SJSA1 (cell line): Measurements from ENCODE around the gene TEF. TPM values are rescaled to one million over a fixed set of nuclear protein-coding genes. Genes with fewer than 3 reads are reported as not detected.
"Not testable (repeated sequence)": the region's sequence is repeated elsewhere in the genome, so short reads cannot be mapped to it uniquely, and the experiment has no call there.

ENCODE experiments used
- DNase-seq, 2 experiments: peaks; one replicate each; pipeline ENCODE4 v3.0.0-alpha.2; 2015 to 2020; ENCODE audit warnings: low spot score in 2 of 2, low read depth in 1 of 2
- H3K27ac ChIP-seq: fragments of 250-450 bp; sonication (Bioruptor Pico); 2 replicates; pipeline ENCODE4 v1.5.1; 2020; ENCODE audit warnings: mild to moderate bottlenecking, moderate library complexity
- H3K27me3 ChIP-seq: fragments of 250-450 bp; sonication (Bioruptor Pico); replicated peaks from 2 replicates; pipeline ENCODE4 v1.5.1; 2020; ENCODE audit warnings: mild to moderate bottlenecking, moderate library complexity
- H3K36me3 ChIP-seq: fragments of 250-450 bp; sonication (Bioruptor Pico); 2 replicates; pipeline ENCODE4 v1.5.1; 2020; ENCODE audit warnings: mild to moderate bottlenecking
- H3K4me1 ChIP-seq: fragments of 250-450 bp; sonication (Bioruptor Pico); replicated peaks from 2 replicates; pipeline ENCODE4 v1.6.1; 2021; ENCODE audit warnings: mild to moderate bottlenecking
- H3K4me3 ChIP-seq: fragments of 250-450 bp; sonication (Bioruptor Pico); 2 replicates; pipeline ENCODE4 v1.5.1; 2020; ENCODE audit warnings: mild to moderate bottlenecking
- H3K9me3 ChIP-seq: fragments of 250-450 bp; sonication (Bioruptor Pico); replicated peaks from 2 replicates; pipeline ENCODE4 v1.5.1; 2020; ENCODE audit warnings: mild to moderate bottlenecking
- total RNA-seq: library from RNA; depleted of rRNA; stranded (reverse); fragments of >200 nt; shearing (Covaris generic); gene quantifications from 2 replicates; pipeline ENCODE4 v1.2.3, GENCODE V29; 2014

TEF gene
- total RNA-seq, 1 experiment from 2014 or later: 9.4 TPM

- Histone ChIP-seq H3K4me1 (peaks cover 14% of the 10 kb centered on the region), H3K9me3 (no peaks in the 10 kb centered on the region), H3K4me3 (no peak overlapping the region), H3K27ac (no peak overlapping the region), H3K36me3 (no peaks in the 10 kb centered on the region), H3K27me3 (no peaks in the 10 kb centered on the region)
- DNase-seq: no peak
Measured at GRCh38 chr22:41406410-41406809, 24.7 kb downstream of the TEF start.

DNA sequence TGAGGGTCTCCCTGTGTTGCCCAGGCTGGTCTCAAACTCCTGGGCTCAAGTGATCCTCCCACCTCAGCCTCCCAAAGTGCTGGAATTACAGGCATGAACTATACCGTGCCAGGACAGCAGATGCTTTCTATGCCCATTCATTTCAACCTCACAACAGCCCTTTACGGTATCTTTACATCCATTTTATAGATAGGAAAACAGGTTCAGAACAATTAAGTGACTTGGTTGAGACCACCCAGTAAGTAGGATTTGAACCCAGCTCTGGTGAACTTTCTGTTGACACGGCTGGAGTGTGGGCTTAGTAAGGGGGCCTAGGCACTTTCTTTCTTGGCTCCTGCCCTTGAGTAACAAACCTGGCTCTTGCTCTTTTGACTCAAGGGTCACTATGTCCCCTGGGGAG, 25.7 kb downstream of the TEF start:
- no peak overlapping the region for H3K27ac ChIP-seq
- peaks cover 10% of the 10 kb centered on the region for H3K4me1 ChIP-seq
- H3K27me3 ChIP-seq: no peaks in the 10 kb centered on the region
- H3K9me3 ChIP-seq: no peaks in the 10 kb centered on the region
- H3K36me3 ChIP-seq: 0 out of 2 replicates have a peak, but pooled peaks cover under 1% of the 10 kb centered on the region
- H3K4me3 ChIP-seq: no peak overlapping the region
- no peak for DNase-seq

DNA sequence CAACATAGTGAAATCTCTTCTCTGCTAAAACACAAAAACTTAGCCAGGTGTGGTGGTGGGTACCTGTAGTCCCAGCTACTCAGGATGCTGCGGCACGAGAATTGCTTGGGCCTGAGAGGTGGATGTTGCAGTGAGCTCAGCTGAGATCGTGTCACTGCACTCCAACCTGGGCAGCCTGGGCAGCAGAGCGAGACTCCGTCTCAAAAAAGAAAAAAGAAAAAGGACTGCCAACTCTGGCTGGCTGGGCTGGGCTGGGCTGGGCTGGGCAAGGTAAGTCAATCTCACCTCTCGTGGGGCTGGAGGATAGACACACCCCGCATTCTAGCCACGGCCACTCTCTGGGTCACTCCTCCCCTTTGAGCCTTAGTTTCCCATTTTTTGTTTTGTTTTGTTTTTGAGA, 26.9 kb downstream of the TEF start:
- H3K27ac ChIP-seq: no peak overlapping the region
- H3K4me3 ChIP-seq: no peak overlapping the region
- no peak for DNase-seq

DNA sequence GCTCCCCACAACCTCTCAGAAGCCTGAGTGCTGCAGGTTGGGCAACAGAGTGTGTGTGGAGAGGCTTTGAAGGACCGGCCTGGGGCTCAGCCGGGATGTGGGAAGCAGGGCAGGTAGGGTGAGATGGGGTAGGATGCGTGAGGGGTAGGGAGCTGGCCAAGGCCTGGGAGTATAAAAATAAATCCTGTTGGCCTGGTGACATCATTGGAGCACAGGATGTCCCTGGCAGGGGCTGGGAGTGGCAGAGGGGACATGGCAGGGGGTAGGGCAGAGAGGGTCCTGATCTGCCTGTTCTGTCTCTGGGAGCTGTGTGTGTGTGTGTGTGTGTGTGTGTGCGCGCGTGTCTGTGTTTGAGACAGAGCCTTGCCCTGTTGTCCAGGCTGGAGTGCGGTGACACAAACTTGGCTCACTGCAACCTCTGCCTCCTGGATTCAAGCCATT, 28.6 kb downstream of the TEF start:
- Histone ChIP-seq H3K27me3 (no peaks in the 10 kb centered on the region), H3K36me3 (peaks cover 16% of the 10 kb centered on the region), H3K4me3 (no peak overlapping the region), H3K4me1 (peaks cover 19% of the 10 kb centered on the region), H3K27ac (no peak overlapping the region), H3K9me3 (no peaks in the 10 kb centered on the region)
- DNase-seq: no peak

More for the DNA sequence above, 26.9 kb downstream of the TEF start:
- Histone ChIP-seq H3K9me3 (no peaks in the 10 kb centered on the region), H3K36me3 (peaks cover 8% of the 10 kb centered on the region; the same call in 1 of the 2 replicates), H3K27me3 (no peaks in the 10 kb centered on the region), H3K4me1 (peaks cover 15% of the 10 kb centered on the region)

DNA sequence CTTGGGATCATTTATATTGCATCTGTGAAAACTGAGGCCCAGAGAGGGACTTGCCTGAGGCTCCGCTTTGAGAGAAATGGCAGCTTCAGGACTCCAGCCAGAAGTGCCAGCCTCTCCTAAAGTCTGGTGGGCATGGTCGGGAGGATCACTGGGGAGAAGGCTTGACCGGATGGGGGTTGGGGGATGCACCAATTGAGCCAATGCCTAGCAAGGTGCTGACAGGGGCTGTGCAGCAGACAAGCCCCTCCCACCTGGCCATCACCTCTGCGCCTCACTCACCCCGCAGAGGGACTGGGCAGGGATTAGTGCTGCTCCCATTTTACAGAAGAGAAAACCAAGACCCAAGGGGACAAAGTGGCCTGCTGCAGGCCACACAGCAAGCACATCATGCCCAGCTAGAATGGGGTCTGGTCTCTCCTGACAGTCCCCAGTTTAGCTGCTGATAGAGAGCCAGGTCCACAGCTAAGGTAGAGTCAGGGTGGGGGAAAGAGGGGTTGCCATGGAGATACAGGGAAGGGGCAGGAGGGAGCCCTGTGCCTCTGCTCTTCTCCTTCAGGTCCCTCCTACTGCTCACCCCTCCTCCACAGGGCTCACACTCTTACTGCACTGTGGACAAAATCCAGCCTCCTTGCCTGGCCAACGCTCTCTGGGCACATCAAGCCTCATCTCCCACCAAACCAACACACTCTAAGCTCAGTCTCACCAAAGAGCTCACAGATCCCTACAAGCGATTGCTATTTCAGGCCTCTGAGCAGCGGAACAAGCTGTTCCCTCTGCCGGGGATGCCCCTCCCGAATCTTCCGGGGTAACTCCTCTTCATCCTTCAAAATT, 29.5 kb downstream of the TEF start:
- H3K4me3 ChIP-seq: no peak overlapping the region
- no peak overlapping the region for H3K27ac ChIP-seq
- no peaks in the 10 kb centered on the region for H3K9me3 ChIP-seq
- H3K27me3 ChIP-seq: no peaks in the 10 kb centered on the region
- H3K36me3 ChIP-seq: peaks cover 20% of the 10 kb centered on the region
- DNase-seq: no peak
- peaks cover 19% of the 10 kb centered on the region for H3K4me1 ChIP-seq

DNA sequence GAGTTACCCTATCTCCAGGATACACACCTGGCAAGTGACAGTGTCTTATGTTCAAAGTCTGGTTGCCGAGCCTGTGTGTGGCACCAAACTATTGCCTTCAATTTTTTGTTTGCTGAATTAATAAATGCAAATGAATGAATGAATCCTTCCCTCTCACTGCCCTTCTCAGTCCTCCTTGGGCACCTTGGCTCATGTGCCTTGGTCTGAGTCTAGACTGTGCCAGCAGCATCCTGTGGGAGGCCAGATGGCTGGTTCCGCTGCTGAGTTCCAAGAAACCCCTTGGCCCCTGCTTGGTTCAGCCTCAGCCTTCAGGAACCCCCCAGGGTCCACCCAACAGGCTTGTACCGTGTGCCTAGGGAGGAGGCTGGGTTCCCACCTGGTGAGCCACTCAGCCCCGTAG, 33.8 kb downstream of the TEF start:
- H3K4me3 ChIP-seq: no peak overlapping the region
- no peak overlapping the region for H3K27ac ChIP-seq
- H3K36me3 ChIP-seq: peaks cover 20% of the 10 kb centered on the region
- no peak for DNase-seq
- H3K4me1 ChIP-seq: peaks cover 19% of the 10 kb centered on the region
- no peaks in the 10 kb centered on the region for H3K9me3 ChIP-seq
- no peaks in the 10 kb centered on the region for H3K27me3 ChIP-seq

DNA sequence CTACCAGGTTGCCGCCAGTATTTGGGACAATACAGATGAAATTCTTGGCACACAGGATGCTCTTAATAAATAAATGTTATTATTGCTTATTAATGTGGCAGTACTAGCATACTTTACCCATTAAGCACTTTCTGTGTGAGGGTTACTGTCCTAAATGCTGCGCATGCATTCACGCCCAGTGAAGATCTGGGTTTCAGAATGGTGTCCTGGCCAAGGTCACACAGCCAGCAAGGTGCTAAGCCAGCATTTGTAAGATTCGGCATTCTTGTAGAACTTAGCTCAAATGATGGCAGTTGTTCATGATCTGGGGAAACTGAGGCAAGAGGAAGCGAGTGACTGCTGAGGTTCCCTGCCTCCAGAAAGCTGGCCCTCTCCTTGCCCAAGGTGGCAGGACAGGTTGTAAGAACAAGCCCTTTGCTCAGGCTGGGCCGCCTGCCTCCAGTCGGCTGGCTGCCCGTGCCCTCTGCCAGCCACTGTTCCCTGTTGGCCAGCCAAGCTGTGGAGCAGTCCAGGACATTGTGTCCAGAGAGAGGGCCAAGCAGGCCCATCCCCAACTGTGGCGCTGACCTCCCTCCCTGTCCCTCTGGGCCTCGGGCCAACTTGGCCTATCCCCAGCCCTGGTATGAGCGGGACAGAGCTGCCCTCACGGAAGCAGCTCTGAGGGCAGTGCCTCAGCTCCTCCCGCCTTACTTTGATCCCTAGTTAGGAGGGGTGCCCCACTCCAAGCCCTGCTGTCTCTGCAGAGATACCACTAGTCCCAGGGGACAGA, 36.1 kb downstream of the TEF start:
- H3K27me3 ChIP-seq: no peaks in the 10 kb centered on the region
- peaks cover 20% of the 10 kb centered on the region for H3K36me3 ChIP-seq
- no peak overlapping the region for H3K27ac ChIP-seq
- no peaks in the 10 kb centered on the region for H3K9me3 ChIP-seq
- no peak for DNase-seq
- no peak overlapping the region for H3K4me3 ChIP-seq
- H3K4me1 ChIP-seq: peaks cover 12% of the 10 kb centered on the region

DNA sequence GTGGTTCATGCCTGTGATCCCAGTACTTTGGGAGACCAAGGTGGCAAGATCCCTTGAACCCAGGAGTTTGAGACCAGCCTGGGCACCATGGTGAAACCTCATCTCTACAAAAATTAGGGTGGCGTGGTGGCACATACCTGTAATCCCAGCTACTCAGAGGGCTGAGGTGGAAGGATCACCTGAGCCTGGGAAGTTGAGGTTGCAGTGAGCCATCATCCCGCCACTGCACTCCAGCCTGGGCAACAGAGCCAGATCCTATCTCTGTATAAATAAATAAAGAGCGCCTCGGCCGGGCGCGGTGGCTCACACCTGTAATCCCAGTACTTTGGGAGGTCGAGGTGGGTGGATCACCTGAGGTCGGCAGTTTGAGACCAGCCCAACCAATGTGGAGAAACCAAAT, 37.0 kb downstream of the TEF start:
- H3K4me3 ChIP-seq: no peak overlapping the region
- H3K27ac ChIP-seq: no peak overlapping the region
- peaks cover 10% of the 10 kb centered on the region for H3K4me1 ChIP-seq
- DNase-seq: no peak
- H3K36me3 ChIP-seq: peaks cover 18% of the 10 kb centered on the region
- no peaks in the 10 kb centered on the region for H3K27me3 ChIP-seq
- no peaks in the 10 kb centered on the region for H3K9me3 ChIP-seq

- Histone ChIP-seq H3K27me3 (no peaks in the 10 kb centered on the region), H3K4me1 (no peaks in the 10 kb centered on the region), H3K36me3 (peaks cover 22% of the 10 kb centered on the region), H3K27ac (no peak overlapping the region), H3K9me3 (no peaks in the 10 kb centered on the region), H3K4me3 (no peak overlapping the region)
- no peak for DNase-seq
Measured at GRCh38 chr22:41425660-41426365, 44.1 kb downstream of the TEF start.

DNA sequence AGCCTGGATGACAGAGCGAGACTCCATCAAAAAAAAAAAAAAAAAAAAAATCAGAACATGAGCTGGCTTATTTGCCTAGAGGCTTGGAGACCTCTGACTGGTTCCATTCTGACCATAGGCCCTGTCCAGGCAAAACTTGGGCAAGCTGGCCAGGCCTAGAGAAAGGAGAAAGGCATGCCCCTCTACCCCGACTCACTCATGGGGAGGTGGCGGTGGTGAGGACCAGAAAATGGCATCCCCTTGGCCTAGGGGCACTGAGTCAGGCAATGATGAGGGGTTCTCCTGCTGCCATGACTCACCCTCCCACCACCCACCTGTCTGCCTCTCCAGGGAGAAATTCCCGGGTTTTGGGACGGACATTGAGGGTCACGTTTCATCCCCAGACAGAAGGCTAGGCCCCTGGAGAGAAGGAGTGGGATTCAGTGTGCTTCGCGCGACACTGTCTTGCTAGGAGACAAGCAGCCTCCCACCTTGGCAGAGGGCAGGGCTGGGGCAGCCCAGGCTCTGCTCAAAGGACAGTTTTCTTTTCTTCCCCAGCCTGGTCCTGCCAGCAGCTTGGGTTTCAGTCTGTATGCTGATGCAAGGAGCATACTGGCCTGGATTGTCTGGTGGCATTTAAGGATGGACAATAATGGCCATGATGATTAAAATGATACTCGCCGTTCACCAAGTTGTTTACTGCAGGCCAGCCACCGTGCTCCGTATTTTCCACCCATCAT, 47.6 kb downstream of the TEF start:
- no peak overlapping the region for H3K27ac ChIP-seq
- no peaks in the 10 kb centered on the region for H3K9me3 ChIP-seq
- H3K4me1 ChIP-seq: no peaks in the 10 kb centered on the region
- peaks cover 29% of the 10 kb centered on the region for H3K36me3 ChIP-seq
- no peak for DNase-seq
- no peaks in the 10 kb centered on the region for H3K27me3 ChIP-seq
- H3K4me3 ChIP-seq: no peak overlapping the region

DNA sequence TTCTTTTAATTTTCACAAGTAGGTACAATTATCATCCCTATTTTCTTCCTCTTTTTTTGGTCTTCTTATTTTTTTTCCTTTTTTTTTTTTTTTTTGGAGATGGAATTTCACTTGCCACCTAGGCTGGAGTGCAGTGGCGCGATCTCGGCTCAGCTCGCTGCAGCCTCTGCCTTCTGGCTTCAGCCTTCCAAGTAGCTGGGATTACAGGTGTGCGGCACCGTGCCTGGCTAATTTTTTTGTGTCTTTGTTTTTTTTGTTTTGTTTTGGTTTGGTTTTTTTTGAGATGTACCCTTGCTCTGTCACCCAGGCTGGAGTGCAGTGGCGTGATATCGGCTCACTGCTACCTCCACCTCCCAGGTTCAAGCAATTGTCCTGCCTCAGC, 48.2 kb downstream of the TEF start:
- no peak for DNase-seq
- no peak overlapping the region for H3K27ac ChIP-seq
- no peak overlapping the region for H3K4me3 ChIP-seq
- H3K9me3 ChIP-seq: no peaks in the 10 kb centered on the region
- peaks cover 30% of the 10 kb centered on the region for H3K36me3 ChIP-seq
- H3K27me3 ChIP-seq: no peaks in the 10 kb centered on the region
- no peaks in the 10 kb centered on the region for H3K4me1 ChIP-seq

- Histone ChIP-seq H3K27me3 (no peaks in the 10 kb centered on the region), H3K4me3 (no peak overlapping the region), H3K9me3 (no peaks in the 10 kb centered on the region), H3K36me3 (peaks cover 45% of the 10 kb centered on the region), H3K27ac (no peak overlapping the region), H3K4me1 (no peaks in the 10 kb centered on the region)
- DNase-seq: no peak
Measured at GRCh38 chr22:41431656-41432055, 49.9 kb downstream of the TEF start.

DNA sequence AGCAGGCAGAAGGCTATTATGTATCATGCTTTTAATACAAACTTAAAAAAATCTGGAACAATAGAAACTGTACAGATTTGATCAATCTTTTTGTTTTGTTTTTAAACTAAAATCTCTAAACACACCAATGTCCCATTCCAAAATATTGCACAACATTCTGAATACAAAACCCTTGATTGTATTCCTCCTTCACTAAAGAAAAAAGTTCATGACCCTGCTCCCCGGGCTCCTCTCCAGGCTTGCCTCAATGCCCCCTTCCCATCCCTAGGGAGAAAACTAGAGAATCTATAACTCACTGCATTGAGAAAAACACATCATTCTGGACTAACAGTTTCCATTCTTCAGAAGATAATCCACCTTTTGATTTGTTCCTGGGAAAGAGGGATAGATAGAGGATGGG, 51.7 kb downstream of the TEF start:
- peaks cover 55% of the 10 kb centered on the region for H3K36me3 ChIP-seq
- DNase-seq, H3K4me3 ChIP-seq, H3K9me3 ChIP-seq, H3K4me1 ChIP-seq, H3K27me3 ChIP-seq, H3K27ac ChIP-seq: not testable (repeated sequence)
